ENCODE measurements around the gene TM9SF2.

TM9SF2 gene

GRCh38 chr13:99501848-99502301 is 603 bp downstream of the TM9SF2 start (continued):
- TF ChIP-seq ZNF169 (tag by site-specific recombination; IDR thresholded peaks at IDR 0.05), result no peak
- TF ChIP-seq ZNF350 (tag by site-specific recombination; IDR thresholded peaks at IDR 0.05), result no peak
- no peak for TF ChIP-seq ZNF404 (tag by site-specific recombination; IDR thresholded peaks at IDR 0.05)
- no peak for TF ChIP-seq BCL6B (tag by site-specific recombination; IDR thresholded peaks at IDR 0.05)
- TF ChIP-seq PRDM4 (tag by site-specific recombination; IDR thresholded peaks at IDR 0.05), result peak; percentile 72; the same call in 1 of the 2 replicates
- TF ChIP-seq ZBTB7A (tag by site-specific recombination; IDR thresholded peaks at IDR 0.05; ENCODE audit: low read depth), result 0 out of 2 replicates have a peak, but pooled peaks have one; percentile 13
- peak; percentile 34 for TF ChIP-seq ZBTB26 (tag by site-specific recombination; optimal IDR thresholded peaks at IDR 0.05)
- no peak for TF ChIP-seq ZNF747 (tag by site-specific recombination; IDR thresholded peaks at IDR 0.05)
- no peak for TF ChIP-seq ZNF645 (tag by site-specific recombination; IDR thresholded peaks at IDR 0.05)
- no peak for TF ChIP-seq ZNF701 (tag by site-specific recombination; IDR thresholded peaks at IDR 0.05)

GRCh38 chr13:99505814-99506269 is 4.6 kb downstream of the TM9SF2 start:
- ChIA-PET CTCF (interaction anchor here (1.0 to 1.8 kb wide), 3 partner anchors 10 to 69 kb away, joined by 3 to 7 read pairs (median 4); no protein-coding TSS in a partner anchor), POLR2A (no interaction called here)
- peaks cover 3% of the 10 kb centered on the region for H3K4me1 ChIP-seq (ENCODE audit: control insufficient read depth, insufficient read depth, low read length)
- H3K4me3 ChIP-seq (ENCODE audit: low read depth, low read length), result no peak overlapping the region
- H3K9me3 ChIP-seq (ENCODE audit: control insufficient read depth, insufficient read depth, low read depth, low read length), result no peaks in the 10 kb centered on the region
- H3K27ac ChIP-seq (ENCODE audit: extremely low read depth, low read depth, low read length), result no peak overlapping the region
- H3K36me3 ChIP-seq (ENCODE audit: control insufficient read depth in 2 of 2, insufficient read depth in 1 of 2, low read length in 2 of 2), result peaks cover 0 to 17% of the 10 kb centered on the region in 2 experiments; a peak in 1 of 3 replicates
- peak; percentile 14 for TF ChIP-seq ZNF529 (tag by site-specific recombination; IDR thresholded peaks at IDR 0.05; ENCODE audit: insufficient replicate concordance)
- TF ChIP-seq ZNF664 (tag by site-specific recombination; IDR thresholded peaks at IDR 0.05), result peak; percentile 80; the same call in 1 of the 2 replicates
- TF ChIP-seq ZNF366 (tag by site-specific recombination; conservative IDR thresholded peaks at IDR 0.05), result peak; percentile 63; the same call in 1 of the 2 replicates
- peak; percentile 54; the same call in 1 of the 2 replicates for TF ChIP-seq PRDM1 (tag by site-specific recombination; IDR thresholded peaks at IDR 0.05)
- TF ChIP-seq ZNF248 (tag by site-specific recombination; IDR thresholded peaks at IDR 0.05), result no peak
- no peak for TF ChIP-seq ZNF555 (tag by site-specific recombination; conservative IDR thresholded peaks at IDR 0.05)
- no peak for TF ChIP-seq ZNF133 (tag by site-specific recombination; IDR thresholded peaks at IDR 0.05)
- peak; percentile 23; the same call in 1 of the 2 replicates for TF ChIP-seq ZNF2 (tag by site-specific recombination; IDR thresholded peaks at IDR 0.05)
- TF ChIP-seq IKZF3 (tag by site-specific recombination; IDR thresholded peaks at IDR 0.05), result 0 out of 2 replicates have a peak, but pooled peaks have one; percentile 35
- TF ChIP-seq PRDM4 (tag by site-specific recombination; IDR thresholded peaks at IDR 0.05), result no peak
- no peak for TF ChIP-seq ZNF660 (tag by site-specific recombination; IDR thresholded peaks at IDR 0.05)
- peak; percentile 95 for TF ChIP-seq PRDM6 (tag by site-specific recombination; IDR thresholded peaks at IDR 0.05)
- TF ChIP-seq ZNF362 (tag by site-specific recombination; IDR thresholded peaks at IDR 0.05), result peak; percentile 64; the same call in 1 of the 2 replicates
